GM21786 (cell line): ENCODE results near the gene C3orf52.
A peak's percentile ranks its signal among the peaks of the same experiment; 100 is the strongest.

Source experiments
- ATAC-seq: cut with Tn5 transposase; IDR thresholded peaks from one replicate; pipeline ENCODE4 v1.9.1; 2021; ENCODE audit not compliant: unreplicated experiment

The C3orf52 gene

DNA sequence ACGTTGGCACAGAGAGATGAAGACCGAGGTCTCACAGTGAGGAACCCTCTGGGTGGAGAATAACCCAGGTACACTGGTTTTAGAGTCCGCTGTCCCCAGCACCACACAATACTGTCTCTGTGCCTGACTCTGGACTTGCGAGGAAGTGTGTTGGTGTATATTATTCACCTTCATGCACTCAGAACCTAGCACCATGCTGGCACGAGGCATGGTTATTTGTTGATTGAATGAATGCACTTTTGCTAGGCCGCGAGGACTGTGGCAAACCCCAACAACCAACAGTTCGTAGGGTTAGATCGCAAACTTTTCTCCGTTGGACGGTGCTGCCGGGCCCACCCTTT, 484 bp upstream of the C3orf52 start:
- ATAC-seq: no peak

DNA sequence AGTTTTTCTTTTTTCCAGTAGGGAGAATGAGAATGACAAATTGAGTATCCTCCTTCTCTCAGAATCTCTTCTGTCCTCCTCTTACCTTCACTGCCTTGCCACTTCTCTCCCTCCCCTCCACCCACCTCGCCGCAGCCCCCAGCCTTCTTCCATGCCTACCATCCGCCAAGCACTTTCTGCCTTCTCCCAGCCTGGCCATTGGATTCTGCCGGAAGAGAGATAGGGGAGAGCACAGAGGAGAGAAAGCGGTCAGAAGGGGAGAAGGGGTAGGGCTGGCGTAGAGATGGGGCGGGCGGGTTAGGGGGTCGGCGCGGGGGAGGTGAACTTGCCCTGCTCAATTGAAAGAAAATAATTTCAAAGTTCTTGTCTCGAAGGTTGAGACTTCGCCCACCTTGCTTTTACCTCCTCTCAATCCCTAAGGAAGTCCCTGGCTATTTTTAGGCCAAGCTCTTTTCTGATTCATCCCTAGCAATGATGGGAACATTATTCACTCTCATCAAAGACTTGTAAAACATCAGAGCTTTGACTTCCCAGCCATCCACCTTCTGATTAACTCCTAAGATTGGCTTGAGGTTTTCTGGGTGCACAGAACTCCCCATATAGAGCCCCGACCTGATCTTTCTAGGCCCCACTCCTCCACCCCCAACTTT, 811 bp downstream of the C3orf52 start:
- no peak for ATAC-seq

DNA sequence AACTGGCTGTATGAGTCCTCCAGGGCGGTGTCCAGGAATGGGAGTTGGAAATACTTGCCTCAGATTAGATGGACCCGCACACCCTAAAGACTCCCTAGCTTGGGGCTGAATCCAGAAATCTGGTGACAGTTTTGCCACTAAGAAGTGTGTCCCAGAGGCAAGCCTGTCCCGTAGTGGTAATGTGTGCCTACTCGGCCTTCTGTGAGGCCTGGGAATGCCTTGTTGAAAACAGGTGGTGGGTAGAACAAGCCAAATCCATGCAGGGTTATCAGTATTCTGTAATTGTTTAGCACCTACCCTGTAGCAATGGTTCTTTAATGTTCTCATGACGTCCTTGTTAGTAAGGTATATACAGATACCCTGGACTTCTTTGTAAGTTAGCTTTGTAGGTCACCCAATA, 1.6 kb downstream of the C3orf52 start:
- no peak for ATAC-seq

DNA sequence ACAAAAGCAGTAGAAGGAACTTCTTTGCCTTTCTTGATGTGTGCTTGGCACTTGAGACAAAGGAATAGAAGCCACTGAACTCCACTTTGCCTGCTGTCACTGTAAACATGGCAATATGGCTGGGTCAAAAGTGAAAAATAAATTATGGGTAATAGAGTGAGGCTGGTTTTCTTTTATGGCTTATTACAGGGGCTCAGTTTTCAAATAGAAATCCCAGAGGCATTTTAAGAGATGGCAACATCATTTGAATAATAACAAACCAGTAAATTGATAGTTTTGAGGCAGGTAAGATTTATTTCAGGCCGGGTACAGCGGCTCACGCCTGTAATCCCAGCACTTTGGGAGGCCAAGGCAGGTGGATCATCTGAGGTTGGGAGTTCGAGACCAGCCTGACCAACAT, 2.8 kb downstream of the C3orf52 start:
- no peak for ATAC-seq

DNA sequence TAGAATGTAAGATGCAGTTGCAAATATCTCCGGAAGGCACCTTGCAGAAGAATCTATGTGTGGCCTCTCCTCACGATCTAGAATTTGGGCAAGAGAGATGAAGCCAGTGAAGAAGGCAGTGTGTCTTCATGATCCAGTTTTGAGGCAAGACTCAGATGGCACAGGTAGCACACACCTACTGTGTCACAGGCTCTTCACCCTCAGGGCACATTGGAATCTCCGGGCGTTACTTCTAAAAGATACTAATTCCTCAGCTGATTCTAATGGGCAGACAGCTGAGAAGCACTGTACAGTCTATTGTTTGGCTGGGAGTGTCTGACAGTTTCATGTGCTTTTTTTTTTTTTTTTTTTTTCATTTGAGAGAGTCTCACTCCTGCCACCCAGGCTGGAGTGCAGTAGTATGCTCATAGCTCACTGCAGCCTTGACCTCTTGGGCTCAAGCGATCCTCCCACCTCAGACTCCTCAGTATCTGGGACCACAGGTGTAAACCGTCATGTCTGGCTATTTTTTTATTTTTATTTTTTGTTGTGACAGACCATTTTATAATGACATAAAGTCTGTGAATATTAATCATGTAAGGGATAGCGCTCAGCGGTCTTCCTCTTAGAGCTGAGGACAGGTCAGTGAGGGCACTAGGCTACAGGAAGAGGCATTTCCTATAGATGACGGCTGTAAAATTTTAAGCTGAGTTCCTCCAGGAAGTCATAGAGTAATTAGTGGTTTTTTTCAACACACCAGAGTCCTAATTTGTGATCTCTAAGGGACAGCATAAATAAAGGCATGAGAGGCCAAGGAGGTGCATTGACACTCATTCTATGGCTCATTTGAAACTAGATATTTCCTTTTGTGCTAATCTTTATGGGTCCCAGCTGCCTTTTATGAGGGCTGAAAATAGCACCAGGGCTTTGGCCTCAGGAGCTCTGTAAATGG, 4.0 kb downstream of the C3orf52 start:
- ATAC-seq: no peak

DNA sequence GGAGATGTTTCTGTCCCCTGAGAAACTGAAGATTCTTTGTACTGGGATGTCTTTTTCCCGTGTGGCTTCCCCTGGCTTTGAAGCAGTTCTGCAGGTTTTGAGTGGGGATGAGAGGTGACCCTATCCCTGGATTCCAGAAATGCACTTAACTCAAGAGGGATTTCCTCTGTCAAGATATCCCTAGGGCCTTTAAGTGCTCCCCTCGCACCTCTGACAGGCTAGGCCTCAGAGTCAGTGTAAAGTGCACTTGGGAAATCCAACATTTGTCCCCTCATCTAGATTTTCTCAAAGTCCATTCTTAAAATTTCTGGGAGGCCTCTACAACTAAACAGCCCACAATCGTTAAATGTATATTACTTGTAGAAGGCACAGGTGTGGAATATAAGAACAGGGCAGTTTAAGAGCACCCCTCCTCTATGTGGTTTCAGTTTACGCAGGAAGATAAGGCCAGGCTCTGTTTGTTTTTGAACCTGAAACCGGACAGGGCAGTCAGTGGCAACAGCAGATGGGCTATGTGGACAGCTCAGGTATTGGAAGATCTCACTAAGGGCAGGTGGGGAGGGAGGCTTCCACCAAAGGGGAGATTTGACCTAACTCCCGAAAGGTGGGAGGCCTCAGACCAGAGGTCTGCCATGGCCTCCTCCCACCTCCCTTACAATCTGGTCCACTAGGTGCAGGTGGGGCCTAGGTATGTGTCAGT, 4.8 kb downstream of the C3orf52 start:
- no peak for ATAC-seq

DNA sequence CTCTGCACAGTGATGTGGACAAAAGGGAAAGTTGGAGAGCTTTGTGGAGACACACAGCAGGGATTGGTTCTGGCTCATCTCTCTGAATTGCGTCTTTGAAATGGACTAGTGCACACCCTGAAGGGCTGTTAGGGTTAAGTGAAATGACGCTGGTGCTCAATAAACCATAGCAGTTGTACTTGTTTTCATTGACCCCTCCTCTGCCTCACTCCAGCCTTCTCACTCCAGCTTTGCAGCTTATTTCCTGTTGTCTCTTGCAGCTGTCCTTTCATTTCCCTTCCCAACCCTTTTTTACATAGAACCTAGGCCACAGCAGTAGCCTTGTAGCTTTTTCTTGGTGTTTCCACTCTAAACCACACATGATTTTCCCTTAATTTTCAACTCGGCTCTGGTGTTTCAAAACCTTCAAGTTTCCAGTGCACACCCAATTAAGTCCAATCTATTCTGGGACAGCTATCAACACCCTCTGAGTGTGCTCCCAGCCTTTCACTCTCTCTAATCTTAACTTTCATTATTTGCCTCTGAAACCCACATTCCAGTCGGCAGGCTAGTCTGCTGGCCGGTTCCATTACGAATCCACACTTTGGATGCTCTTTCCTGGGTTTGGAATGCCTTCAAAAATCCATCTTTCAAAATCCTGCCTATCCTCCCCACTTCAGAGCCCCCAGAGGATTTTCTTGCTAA, 6.4 kb downstream of the C3orf52 start:
- ATAC-seq: no peak

DNA sequence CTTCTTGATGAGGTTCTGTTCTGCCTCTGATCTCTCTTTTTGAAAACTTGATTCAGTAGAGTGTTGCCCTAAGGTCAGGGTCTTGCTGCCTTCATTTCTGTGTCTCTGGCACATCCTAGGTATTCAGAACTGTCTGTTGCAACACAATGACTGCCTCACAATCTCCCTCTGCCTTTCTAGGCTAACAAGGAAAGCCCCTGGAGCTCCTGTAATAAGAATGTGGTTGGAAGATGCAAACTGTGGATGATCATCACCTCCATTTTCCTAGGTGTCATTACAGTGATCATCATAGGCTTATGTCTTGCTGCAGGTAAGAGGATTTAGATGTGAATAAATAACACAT, 7.0 kb downstream of the C3orf52 start:
- ATAC-seq: no peak

DNA sequence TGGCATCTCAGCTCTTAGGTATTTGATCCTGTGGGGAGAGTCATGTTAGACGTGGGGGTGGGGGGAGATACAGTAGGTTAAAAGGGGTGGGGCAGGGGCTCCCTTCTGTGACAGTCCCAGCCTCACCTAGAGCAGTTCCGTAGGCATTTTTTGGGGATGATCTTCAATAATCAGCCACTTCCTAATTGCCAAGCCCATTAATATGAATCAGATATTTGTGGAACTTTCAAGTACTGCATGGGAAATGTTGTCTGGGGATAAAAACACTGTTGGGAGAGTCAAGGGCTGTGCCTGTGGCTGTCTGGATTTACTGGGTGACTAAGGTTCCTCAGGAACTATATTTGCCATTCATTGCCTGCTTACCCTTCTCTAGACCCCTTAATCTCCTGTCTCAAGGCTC, 9.5 kb downstream of the C3orf52 start:
- no peak for ATAC-seq

DNA sequence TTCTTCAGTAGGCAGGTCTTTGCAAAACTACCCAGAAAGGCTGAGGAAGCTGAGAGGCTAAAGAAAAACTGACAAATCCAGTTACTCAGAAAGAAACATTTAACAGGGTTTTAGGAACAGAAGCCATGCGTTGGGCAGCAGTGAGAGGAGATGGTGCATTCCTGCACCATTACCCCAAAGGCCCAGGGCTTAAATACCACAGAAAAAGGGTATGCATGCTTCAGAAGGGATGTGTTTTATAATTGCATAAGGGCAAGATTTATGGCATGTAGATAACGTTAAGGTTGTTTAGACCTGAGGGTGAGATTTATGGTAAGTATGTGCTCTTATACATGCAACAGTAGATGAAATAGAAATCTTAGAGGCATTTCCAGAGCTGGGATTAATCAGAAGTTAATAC, 10.0 kb downstream of the C3orf52 start:
- ATAC-seq: no peak

DNA sequence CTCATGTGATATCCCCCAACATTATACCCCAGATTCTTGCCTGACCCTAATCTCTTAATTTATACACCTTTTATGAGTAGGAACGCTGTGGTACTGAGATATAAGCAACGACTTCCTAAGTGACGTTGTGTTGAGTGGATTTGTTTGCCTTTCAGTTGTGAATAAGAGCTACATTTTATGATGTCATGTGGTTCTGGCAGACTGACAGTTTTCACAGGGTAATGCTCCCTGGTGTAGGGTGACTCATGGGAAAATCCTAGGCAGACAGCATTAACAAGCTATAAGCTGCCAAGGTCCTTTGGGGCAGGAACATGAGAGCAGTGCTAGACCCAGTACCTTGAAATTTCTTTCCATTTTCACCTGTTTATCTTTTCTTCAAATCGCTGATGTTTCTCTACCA, 11.2 kb downstream of the C3orf52 start:
- ATAC-seq: peak; percentile 76

DNA sequence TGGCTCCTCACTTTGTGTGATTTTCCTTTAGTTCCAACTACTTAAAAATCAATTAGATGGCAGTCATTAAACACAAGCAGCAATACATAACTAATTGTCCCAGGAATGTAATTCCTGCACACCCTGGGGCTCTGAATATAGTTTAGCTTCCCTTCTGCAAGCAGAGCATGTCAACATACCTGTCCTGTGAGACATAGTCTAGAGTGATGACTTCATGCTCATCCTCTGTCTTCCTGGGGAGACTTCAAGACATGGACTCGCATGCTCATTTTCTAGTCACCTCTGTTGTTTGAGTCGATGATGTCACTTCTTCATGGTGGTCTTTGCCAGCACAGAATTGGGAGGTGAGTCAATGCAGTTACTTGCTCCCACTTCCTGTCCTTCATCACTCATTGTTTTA, 15.7 kb downstream of the C3orf52 start:
- no peak for ATAC-seq

DNA sequence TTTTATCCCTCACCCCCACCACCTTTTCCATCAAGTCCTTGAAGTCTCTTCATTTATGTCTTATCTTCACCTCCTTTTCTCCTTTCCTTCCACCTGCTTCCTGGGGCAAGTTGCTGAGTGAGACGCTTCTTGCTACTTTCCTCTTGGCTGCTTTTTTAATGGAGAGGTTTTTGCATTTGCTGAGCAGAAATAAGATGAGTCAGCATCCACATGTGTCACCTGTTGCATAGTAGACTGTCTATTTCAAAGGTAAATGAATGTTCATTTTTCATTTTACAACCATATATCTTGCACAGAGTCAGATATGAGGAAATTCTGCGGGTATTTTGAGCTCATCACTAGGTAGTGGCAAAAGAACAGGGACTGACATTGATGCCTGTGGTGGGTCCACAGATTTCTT, 18.6 kb downstream of the C3orf52 start:
- no peak for ATAC-seq

DNA sequence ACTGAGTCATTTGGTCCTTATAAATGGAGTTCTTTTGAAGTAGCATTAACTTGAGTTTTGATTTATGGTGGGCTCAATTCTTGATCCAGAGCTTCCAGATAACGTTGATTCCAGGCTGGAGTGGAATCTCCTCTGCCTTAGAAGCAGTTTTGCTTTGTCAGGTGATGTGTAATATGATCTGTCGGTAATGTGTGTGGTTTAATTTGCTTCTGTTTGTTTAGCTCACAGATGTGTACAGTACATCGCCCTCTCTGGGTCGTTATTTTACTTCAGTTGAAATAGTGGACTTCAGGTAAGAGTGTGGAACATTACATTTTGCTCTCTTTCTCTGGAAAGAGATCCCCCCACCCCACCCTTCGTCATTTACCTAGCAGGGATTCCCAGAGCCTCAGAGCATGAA, 23.1 kb downstream of the C3orf52 start:
- no peak for ATAC-seq

DNA sequence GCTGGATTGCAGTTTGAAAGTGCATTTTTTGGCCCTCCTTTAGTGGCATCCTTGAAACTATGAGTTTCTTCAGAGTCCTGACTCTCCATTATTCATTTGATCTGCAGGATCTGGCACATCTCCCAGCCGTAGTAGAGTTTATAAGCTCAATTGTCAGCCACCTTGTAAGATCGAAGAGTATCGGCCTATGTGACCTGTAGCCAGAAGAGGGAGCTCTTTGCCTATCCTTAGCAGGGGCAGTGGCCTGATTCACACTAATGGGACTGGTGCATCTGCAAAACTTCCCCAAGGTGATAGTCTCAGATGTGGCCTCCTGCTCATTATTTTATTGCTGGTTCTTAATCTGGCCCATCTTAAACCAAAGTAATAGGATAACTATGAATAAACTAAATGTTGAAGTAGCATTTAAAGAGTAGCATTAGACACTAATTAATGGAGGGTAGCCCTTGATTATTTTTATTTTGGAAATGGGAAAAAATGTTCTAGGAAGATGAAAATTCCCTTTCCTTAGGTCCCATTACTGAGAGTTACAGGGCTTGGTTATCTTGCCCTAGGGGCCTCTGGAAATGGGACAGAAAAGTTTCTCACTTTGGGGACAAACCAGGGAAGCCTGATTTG, 25.7 kb downstream of the C3orf52 start:
- ATAC-seq: peak; percentile 42

DNA sequence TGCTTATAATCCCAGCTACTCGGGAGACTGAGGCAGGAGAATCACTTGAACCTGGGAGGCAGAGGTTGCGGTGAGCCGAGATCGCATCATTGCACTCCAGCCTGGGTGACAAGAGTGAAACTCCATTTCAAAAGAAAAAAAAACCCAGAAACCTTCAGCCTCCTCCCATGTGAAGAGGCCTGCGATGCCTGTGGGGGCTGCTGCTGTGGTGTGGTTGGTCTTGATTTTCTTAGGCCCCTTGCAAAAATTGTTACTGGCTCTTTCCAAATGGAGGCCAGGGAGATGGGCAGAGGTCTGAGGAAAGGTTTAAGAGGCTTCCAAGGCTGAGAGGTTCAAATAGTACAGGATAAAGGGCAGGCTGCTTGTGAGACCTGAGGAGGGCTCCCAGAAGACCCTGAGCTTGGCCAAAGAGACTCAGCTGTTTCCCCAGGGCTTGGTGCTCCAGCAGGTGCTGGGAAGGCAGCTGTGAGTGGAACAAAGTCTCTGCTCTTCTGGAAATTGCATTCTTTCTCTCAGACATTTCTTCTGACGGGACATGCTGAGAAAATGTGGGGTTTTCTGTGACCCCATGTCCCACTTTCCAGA, 28.5 kb downstream of the C3orf52 start:
- peak; percentile 16 for ATAC-seq

DNA sequence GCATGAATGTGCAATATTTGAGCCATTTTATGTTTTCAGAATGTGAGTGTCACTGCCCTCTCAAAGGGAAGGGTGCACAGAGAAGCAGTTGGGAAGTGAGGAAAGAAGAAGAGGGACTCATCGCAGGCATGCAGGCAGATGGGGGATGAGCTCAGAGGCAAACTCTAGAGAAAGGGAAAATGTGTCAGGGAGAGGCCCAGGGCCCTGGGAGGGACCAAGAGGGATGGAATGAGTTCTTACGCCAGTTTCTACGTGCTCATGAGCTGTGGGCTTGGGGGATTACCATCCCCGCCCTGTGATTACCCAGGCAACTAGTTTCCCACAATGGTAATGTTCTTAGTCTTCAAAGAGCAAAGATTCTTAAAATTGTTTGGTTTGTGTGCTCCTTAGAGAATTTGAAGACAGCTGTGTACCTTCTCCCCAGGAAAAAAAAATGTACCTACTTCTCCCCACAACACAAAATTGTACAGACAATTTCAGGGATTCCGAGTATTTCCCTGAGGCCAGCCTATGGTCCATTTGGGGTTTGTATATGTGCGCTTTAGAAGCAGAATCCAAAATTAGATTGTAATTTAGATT, 29.1 kb downstream of the C3orf52 start:
- peak; percentile 33 for ATAC-seq

DNA sequence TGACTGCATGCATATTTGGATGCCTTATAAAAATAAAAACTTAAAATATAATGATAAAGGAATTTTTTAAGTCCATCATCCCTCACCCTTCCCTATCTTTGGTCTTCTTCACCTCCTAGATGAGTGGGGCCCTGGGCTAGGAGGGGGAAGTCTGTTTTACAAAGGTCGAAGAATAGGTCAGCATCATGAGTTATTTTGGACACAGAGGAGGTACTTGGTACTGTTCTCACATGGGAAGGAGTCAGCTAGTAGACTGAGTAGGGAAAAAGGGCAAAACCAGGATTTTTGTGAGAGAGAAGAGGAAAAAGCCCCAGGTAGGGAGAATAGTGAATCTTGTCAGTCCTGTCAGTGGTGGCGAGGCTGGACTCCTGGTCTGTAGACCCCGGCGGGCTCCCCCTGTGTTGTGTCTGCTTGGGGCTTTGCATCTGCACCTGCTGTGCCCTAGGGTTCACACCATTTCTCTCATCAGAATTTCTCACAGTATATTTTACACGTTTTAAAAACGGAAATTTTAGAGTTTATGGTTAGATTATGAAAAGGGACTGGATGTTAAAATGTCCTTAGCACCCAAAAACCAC, 29.7 kb downstream of the C3orf52 start:
- ATAC-seq: no peak

DNA sequence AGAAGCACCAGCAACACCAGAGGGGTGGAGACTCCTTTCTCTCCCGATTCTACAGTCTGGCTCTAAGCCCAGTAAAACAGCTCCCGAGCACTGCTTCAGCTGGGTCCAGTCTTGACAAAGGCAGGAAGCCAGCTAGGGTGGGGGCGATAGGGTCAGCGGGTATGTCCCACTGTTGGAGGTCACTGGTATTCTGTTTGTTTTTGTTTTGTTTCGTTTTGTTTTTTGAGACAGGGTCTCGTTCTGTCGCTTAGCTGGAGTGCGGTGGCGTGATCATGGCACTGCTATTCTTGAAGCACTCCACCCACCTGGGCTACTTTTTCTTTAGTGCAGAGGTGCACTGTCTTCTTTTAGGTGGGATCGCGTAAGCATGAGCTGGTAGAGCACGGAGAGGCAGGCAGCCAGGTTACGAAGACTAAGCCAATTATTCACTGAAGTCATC, 30.6 kb downstream of the C3orf52 start:
- no peak for ATAC-seq

DNA sequence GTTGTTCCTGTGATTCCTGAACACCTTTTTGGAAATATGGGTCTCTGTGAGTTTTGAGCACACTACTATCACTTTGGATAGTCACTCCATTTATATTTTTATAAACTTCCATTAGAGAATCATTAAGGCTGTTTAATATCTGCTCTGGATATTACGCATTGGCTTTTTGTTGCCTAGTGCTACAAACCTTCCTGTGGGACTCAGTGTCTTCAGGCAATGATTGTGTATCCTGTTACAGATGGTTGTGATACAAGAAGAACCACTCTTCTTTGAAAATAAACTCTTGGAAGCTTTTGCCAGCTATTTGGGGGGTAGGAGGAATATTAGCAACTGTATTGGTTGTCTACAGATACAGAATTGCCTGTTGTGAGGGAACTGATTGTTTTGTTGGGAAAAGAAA, 31.2 kb downstream of the C3orf52 start:
- no peak for ATAC-seq
